PC-9 (cell line): Measurements from ENCODE around the gene IL1A. TPM values are rescaled to one million over a fixed set of nuclear protein-coding genes. Genes with fewer than 3 reads are reported as not detected.

ENCODE experiments used
- BruUV-seq: library from RNA; stranded (reverse); fragments of 400-500 nt; replicated peaks from 2 replicates; lab custom pipeline; 2021; lab: Mats Ljungman, UMichigan
- CTCF ChIA-PET: fragments of 300-600 bp; sonication (Branson Sonifier 250); formaldehyde crosslinking; loops from one replicate; lab custom pipeline; 2022; ENCODE audit warnings: antibody characterized with exemption; lab: Charles Lee
- POLR2A ChIA-PET: fragments of 300-600 bp; sonication (Branson Sonifier 250); formaldehyde crosslinking; loops from one replicate; lab custom pipeline; 2022; ENCODE audit warnings: antibody characterized with exemption; ENCODE audit not compliant: unreplicated experiment; lab: Charles Lee
- DNase-seq, 2 experiments: peaks; one replicate each; pipeline versions ENCODE4 v3.0.0 to v3.0.0-alpha.2; 2015 to 2022; ENCODE audit warnings: mixed read lengths in 1 of 2
- H2AFZ ChIP-seq: fragments of 200-600 bp; sonication (generic); 2 replicates; pipeline ENCODE4 v1.8.1; 2017; ENCODE audit warnings: antibody characterized with exemption
- H3F3A ChIP-seq: fragments of 200-600 bp; sonication (generic); 2 replicates; pipeline ENCODE4 v1.8.1; 2017; ENCODE audit warnings: antibody characterized with exemption, mild to moderate bottlenecking, low read depth; ENCODE audit not compliant: insufficient read depth
- H3K27ac ChIP-seq: fragments of 200-600 bp; sonication (generic); 2 replicates; pipeline ENCODE4 v1.6.1; 2016; ENCODE audit warnings: mixed run types
- H3K27me3 ChIP-seq: fragments of 200-600 bp; sonication (generic); 2 replicates; pipeline ENCODE4 v1.6.1; 2016; ENCODE audit warnings: low read depth, mixed run types; ENCODE audit not compliant: insufficient read depth
- H3K36me3 ChIP-seq: fragments of 200-600 bp; sonication (generic); 2 replicates; pipeline ENCODE4 v1.6.1; 2016; ENCODE audit warnings: low read depth, mixed run types
- H3K4me1 ChIP-seq: fragments of 200-600 bp; sonication (generic); replicated peaks from 2 replicates; pipeline ENCODE4 v1.6.1; 2016; ENCODE audit warnings: mixed run types; ENCODE audit not compliant: insufficient read depth
- H3K4me2 ChIP-seq: fragments of 200-600 bp; sonication (generic); 2 replicates; pipeline ENCODE4 v1.6.1; 2017; ENCODE audit warnings: mixed run types
- H3K4me3 ChIP-seq: fragments of 200-600 bp; sonication (generic); 2 replicates; pipeline ENCODE4 v1.6.1; 2016; ENCODE audit warnings: mixed run types
- H3K79me2 ChIP-seq: fragments of 200-600 bp; sonication (generic); 2 replicates; pipeline ENCODE4 v1.6.1; 2017; ENCODE audit warnings: low read depth, mixed run types
- H3K9me2 ChIP-seq: fragments of 200-600 bp; sonication (generic); 2 replicates; pipeline ENCODE4 v1.8.1; 2017; ENCODE audit warnings: mild to moderate bottlenecking; ENCODE audit not compliant: insufficient read depth
- H3K9me3 ChIP-seq: fragments of 200-600 bp; sonication (generic); 2 replicates; pipeline ENCODE4 v1.8.1; 2016; ENCODE audit warnings: low read depth; ENCODE audit not compliant: insufficient read depth
- H4K20me1 ChIP-seq: fragments of 200-600 bp; sonication (generic); 2 replicates; pipeline ENCODE4 v1.8.1; 2017; ENCODE audit not compliant: insufficient read depth
- EZH2 ChIP-seq: fragments of 200-600 bp; sonication (generic); IDR thresholded peaks from 2 replicates; pipeline ENCODE4 v1.8.0; 2017; ENCODE audit warnings: antibody characterized with exemption, low read depth
- intact Hi-C: fragments of 100-400 bp; cut with micrococcal nuclease; formaldehyde crosslinking; loops from one replicate; pipeline ENCODE4 v1.10.0; 2022; ENCODE audit not compliant: unreplicated experiment
- total RNA-seq: library from RNA; stranded (reverse); gene quantifications from 2 replicates; pipeline ENCODE4 v1.2.3, GENCODE V29; 2021
- TF ChIP-seq, protein P1 (sequence below): fragments of 200-600 bp; sonication (generic); conservative IDR thresholded peaks from 2 replicates; pipeline ENCODE4 v1.6.1; 2017; ENCODE audit warnings: mixed run types, antibody characterized with exemption, mild to moderate bottlenecking, moderate library complexity

Gene IL1A
- total RNA-seq, 1 experiment from 2014 or later = 0.55 TPM

DNA sequence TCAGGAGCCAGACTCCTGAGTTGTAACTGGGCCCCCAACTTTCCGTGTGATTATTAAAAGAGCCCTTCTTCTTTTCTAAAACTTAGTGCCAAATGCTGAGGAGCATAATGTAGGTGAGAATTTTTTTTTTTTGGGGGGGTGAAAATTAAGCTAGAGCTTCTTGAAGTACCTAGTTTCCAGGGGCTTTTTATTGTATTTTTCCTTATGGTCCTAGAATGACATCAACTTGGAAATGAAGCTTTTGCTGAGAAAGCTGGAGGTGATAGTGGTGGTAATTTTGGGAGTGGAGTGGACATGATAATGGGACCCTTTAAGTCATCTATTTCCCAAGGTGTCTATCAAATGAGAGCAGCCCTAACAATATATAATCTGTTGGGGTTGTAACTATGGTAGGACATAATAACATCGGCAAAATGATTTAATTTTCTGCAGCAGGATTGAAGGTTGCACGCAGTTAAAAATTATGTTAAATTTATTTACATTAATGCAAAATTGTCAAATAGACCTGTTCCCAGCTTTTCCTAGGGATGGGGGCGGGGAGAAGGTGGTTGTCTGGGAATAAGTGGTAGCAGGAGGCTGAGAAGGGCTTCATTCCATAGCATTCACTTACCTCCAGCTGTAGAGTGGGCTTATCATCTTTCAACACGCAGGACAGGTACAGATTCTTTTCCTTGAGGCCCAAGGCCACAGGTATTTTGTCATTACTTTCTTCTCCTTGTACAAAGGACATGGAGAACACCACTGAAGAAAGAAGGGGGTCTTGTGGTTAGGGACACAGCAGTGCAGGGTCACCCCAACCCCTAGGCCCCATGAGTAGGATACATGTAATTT lies 46.6 kb upstream of the IL1A start:
- no peak for TF ChIP-seq EZH2
- TF ChIP-seq, protein P1, sequence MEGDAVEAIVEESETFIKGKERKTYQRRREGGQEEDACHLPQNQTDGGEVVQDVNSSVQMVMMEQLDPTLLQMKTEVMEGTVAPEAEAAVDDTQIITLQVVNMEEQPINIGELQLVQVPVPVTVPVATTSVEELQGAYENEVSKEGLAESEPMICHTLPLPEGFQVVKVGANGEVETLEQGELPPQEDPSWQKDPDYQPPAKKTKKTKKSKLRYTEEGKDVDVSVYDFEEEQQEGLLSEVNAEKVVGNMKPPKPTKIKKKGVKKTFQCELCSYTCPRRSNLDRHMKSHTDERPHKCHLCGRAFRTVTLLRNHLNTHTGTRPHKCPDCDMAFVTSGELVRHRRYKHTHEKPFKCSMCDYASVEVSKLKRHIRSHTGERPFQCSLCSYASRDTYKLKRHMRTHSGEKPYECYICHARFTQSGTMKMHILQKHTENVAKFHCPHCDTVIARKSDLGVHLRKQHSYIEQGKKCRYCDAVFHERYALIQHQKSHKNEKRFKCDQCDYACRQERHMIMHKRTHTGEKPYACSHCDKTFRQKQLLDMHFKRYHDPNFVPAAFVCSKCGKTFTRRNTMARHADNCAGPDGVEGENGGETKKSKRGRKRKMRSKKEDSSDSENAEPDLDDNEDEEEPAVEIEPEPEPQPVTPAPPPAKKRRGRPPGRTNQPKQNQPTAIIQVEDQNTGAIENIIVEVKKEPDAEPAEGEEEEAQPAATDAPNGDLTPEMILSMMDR = no peak
- no peak overlapping the region for H2AFZ ChIP-seq
- H3F3A ChIP-seq = peaks cover 8% of the 10 kb centered on the region
- H3K4me3 ChIP-seq = no peak overlapping the region
- intact Hi-C loops = no loop called here
- no peaks in the 10 kb centered on the region for H3K9me2 ChIP-seq
- peaks cover 31% of the 10 kb centered on the region for H3K4me1 ChIP-seq
- POLR2A ChIA-PET = no interaction called here
- no peak overlapping the region for H3K27ac ChIP-seq
- H3K9me3 ChIP-seq = peaks cover 3% of the 10 kb centered on the region; the same call in 1 of the 2 replicates
- no TSS peak for BruUV-seq
- H4K20me1 ChIP-seq = no peaks in the 10 kb centered on the region
- CTCF ChIA-PET = no interaction called here
- no peak for DNase-seq
- H3K79me2 ChIP-seq = no peaks in the 10 kb centered on the region
- H3K36me3 ChIP-seq = no peaks in the 10 kb centered on the region
- H3K27me3 ChIP-seq = no peaks in the 10 kb centered on the region
- no peak overlapping the region for H3K4me2 ChIP-seq

DNA sequence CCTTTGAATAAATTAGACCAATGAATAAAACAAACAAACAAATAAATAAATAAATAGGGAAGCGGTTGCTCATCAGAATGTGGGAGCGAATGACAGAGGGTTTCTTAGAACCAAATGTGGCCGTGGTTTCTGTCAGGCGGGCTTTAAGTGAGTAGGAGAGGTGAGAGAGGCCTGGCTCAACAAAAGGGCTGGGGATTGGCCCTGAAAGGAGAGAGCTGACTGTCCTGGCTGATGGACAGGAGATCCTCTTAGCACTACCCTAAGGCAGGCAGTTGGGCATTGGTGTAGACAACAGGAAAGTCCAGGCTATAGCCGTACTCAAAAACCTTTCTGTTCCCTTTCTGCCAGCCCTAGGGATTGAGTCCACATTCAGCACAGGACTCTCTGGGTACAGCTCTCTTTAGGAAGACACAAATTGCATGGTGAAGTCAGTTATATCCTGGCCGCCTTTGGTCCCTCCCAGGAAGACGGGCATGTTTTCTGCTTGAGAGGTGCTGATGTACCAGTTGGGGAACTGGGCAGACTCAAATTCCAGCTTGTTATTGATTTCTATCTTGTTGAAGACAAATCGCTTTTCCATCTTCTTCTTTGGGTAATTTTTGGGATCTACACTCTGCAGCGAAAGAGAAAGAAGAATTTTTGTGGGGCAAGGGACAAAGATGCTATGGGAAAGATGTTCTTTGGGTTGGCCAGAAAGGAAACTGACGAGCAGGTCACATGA lies 45.8 kb upstream of the IL1A start:
- BruUV-seq = no TSS peak

More for the DNA sequence above, 45.8 kb upstream of the IL1A start:
- Histone ChIP-seq H3K4me2 (no peak overlapping the region), H3K9me2 (no peaks in the 10 kb centered on the region), H2AFZ (no peak overlapping the region), H4K20me1 (no peaks in the 10 kb centered on the region), H3K4me3 (no peak overlapping the region), H3K36me3 (no peaks in the 10 kb centered on the region), H3K27me3 (no peaks in the 10 kb centered on the region), H3K9me3 (peaks cover under 1% of the 10 kb centered on the region; the same call in 1 of the 2 replicates), H3K4me1 (peaks cover 23% of the 10 kb centered on the region), H3F3A (peaks cover 5% of the 10 kb centered on the region; the same call in 1 of the 2 replicates), H3K27ac (no peak overlapping the region), H3K79me2 (no peaks in the 10 kb centered on the region)
- ChIA-PET POLR2A (no interaction called here), CTCF (no interaction called here)
- intact Hi-C loops = no loop called here
- no peak for DNase-seq
- TF ChIP-seq, protein P1 = no peak
- TF ChIP-seq EZH2 = no peak
